Common myeloid progenitor, CD34-positive (primary cell): ENCODE results near the gene NSUN2.

Source experiments
- CTCF ChIA-PET: fragments of 350-600 bp; sonication (Branson Sonifier 250); formaldehyde crosslinking; loops from one replicate; lab custom pipeline; 2021; ENCODE audit warnings: antibody characterized with exemption; lab: Charles Lee
- POLR2A ChIA-PET: fragments of 350-600 bp; sonication (Branson Sonifier 250); formaldehyde crosslinking; loops from one replicate; lab custom pipeline; 2021; ENCODE audit warnings: antibody characterized with exemption; lab: Charles Lee
- DNase-seq, 3 donors: peaks; one replicate each; pipeline versions ENCODE4 v3.0.0 to v3.0.0-alpha.2; 2013
- H3K27ac ChIP-seq, 2 experiments: 1 replicate in 1 of 2; 2 replicates in 1 of 2; pipeline ENCODE4 v1.7.0; 2013; ENCODE audit warnings: inconsistent platforms in 2 of 2, low read length in 2 of 2, mild to moderate bottlenecking in 2 of 2, low read depth in 1 of 2, moderate library complexity in 1 of 2; ENCODE audit not compliant: severe bottlenecking in 2 of 2, insufficient read depth in 1 of 2, poor library complexity in 1 of 2
- H3K27me3 ChIP-seq, 5 experiments: replicated peaks in 2 of 5; 1 replicate in 3 of 5; 2 replicates in 2 of 5; pipeline versions ENCODE4 v1.6.1 to v1.7.0; 2013; ENCODE audit warnings: low read length in 4 of 5, mild to moderate bottlenecking in 2 of 5, moderate library complexity in 2 of 5, inconsistent platforms in 1 of 5; ENCODE audit not compliant: insufficient read depth in 5 of 5, control insufficient read depth in 4 of 5
- H3K36me3 ChIP-seq, 4 experiments: 1 replicate in 2 of 4; 2 replicates in 2 of 4; pipeline versions ENCODE4 v1.6.1 to v1.7.0; 2013; ENCODE audit warnings: low read length in 3 of 4, control low read depth in 1 of 4, mild to moderate bottlenecking in 1 of 4; ENCODE audit not compliant: control insufficient read depth in 4 of 4, insufficient read depth in 4 of 4
- H3K4me1 ChIP-seq, 4 experiments: 1 replicate in 3 of 4; 2 replicates in 1 of 4; pipeline versions ENCODE4 v1.6.1 to v1.7.1; 2013; ENCODE audit warnings: low read length in 3 of 4, mild to moderate bottlenecking in 3 of 4, control low read depth in 1 of 4, inconsistent platforms in 1 of 4, moderate library complexity in 1 of 4; ENCODE audit not compliant: control insufficient read depth in 4 of 4, insufficient read depth in 4 of 4; ENCODE audit errors: control extremely low read depth in 1 of 4
- H3K4me3 ChIP-seq, 7 experiments: 1 replicate in 4 of 7; 2 replicates in 3 of 7; pipeline versions ENCODE4 v1.5.1 to v1.7.0; 2013; ENCODE audit warnings: mild to moderate bottlenecking in 7 of 7, low read length in 6 of 7, moderate library complexity in 6 of 7, inconsistent platforms in 2 of 7, low read depth in 2 of 7, control low read depth in 1 of 7; ENCODE audit not compliant: insufficient read depth in 4 of 7, control insufficient read depth in 1 of 7; ENCODE audit errors: extremely low read depth in 1 of 7
- H3K9me3 ChIP-seq, 5 experiments: 1 replicate in 4 of 5; 2 replicates in 1 of 5; pipeline versions ENCODE4 v1.6.1 to v1.7.1; 2013; ENCODE audit warnings: low read length in 4 of 5, mild to moderate bottlenecking in 2 of 5, inconsistent platforms in 1 of 5, low read depth in 1 of 5, moderate library complexity in 1 of 5; ENCODE audit not compliant: control insufficient read depth in 4 of 5, insufficient read depth in 2 of 5; ENCODE audit errors: control extremely low read depth in 1 of 5
- WGBS: methylation state at CpG from one replicate; pipeline ENCODE4 v1.1.5; 2013; ENCODE audit not compliant: insufficient coverage; 5-methylcytosine and 5-hydroxymethylcytosine counted together

NSUN2 gene

GRCh38 chr5:6634788-6635430 is 2.1 kb upstream of the NSUN2 start:
- WGBS = 88% methylated on average over 5 of the region's 5 CpGs
- H3K27ac ChIP-seq = no peak overlapping the region
- CTCF ChIA-PET = interaction anchor here (1.6 kb wide), 1 partner anchor 111 kb away, joined by 7 read pairs; no protein-coding TSS in a partner anchor
- H3K4me1 ChIP-seq = peaks cover 3 to 25% (median 20%) of the 10 kb centered on the region in 4 experiments
- H3K4me3 ChIP-seq = peak overlapping the region in 1 of 7 experiments; percentile 16
- peaks cover 5 to 16% (median 9%) of the 10 kb centered on the region in 4 experiments for H3K36me3 ChIP-seq
- no peaks in the 10 kb centered on the region for H3K27me3 ChIP-seq
- DNase-seq = no peak
- POLR2A ChIA-PET = no interaction called here
- no peaks in the 10 kb centered on the region for H3K9me3 ChIP-seq

GRCh38 chr5:6634306-6634705 is 1.5 kb upstream of the NSUN2 start:
- peaks cover 10 to 22% (median 13%) of the 10 kb centered on the region in 4 experiments for H3K36me3 ChIP-seq
- H3K4me1 ChIP-seq = peaks cover 3 to 25% (median 20%) of the 10 kb centered on the region in 4 experiments
- CTCF ChIA-PET = interaction anchor here (1.6 kb wide), 1 partner anchor 111 kb away, joined by 7 read pairs; no protein-coding TSS in a partner anchor
- H3K27me3 ChIP-seq = no peaks in the 10 kb centered on the region
- peak; percentile 29 to 68 (median 59) for DNase-seq
- H3K27ac ChIP-seq = no peak overlapping the region
- peak overlapping the region in 5 of 7 experiments; percentile 71 to 96 (median 94) for H3K4me3 ChIP-seq
- POLR2A ChIA-PET = no interaction called here
- WGBS = 22% methylated on average over 4 of the region's 6 CpGs
- H3K9me3 ChIP-seq = no peaks in the 10 kb centered on the region

- CTCF ChIA-PET = interaction anchor here (1.0 to 3.2 kb wide), 6 partner anchors 10 to 116 kb away, joined by 3 to 12 read pairs (median 5); no protein-coding TSS in a partner anchor
- peaks cover 3 to 25% (median 20%) of the 10 kb centered on the region in 4 experiments for H3K4me1 ChIP-seq
- no peaks in the 10 kb centered on the region for H3K27me3 ChIP-seq
- peak overlapping the region in 1 of 2 experiments; percentile 99 for H3K27ac ChIP-seq
- peaks cover 10 to 27% (median 16%) of the 10 kb centered on the region in 4 experiments for H3K36me3 ChIP-seq
- peak overlapping the region; percentile 71 to 96 (median 91) for H3K4me3 ChIP-seq
- WGBS = under 1% methylated on average over 63 of the region's 75 CpGs
- no peak for DNase-seq
- POLR2A ChIA-PET = no interaction called here
- no peaks in the 10 kb centered on the region for H3K9me3 ChIP-seq
Measured at GRCh38 chr5:6633469-6634245, 813 bp upstream of the NSUN2 start.

- Histone ChIP-seq H3K4me3 (peak overlapping the region; percentile 83 to 96 (median 91)), H3K36me3 (peaks cover 13 to 40% (median 21%) of the 10 kb centered on the region in 4 experiments), H3K27ac (peak overlapping the region; percentile 96 to 99), H3K9me3 (no peaks in the 10 kb centered on the region), H3K27me3 (no peaks in the 10 kb centered on the region), H3K4me1 (peaks cover 3 to 25% (median 20%) of the 10 kb centered on the region in 4 experiments)
- WGBS = under 1% methylated on average over 33 of the region's 33 CpGs
- ChIA-PET CTCF (interaction anchor here (1.0 to 3.2 kb wide), 6 partner anchors 9 to 117 kb away, joined by 3 to 12 read pairs (median 5); no protein-coding TSS in a partner anchor), POLR2A (no interaction called here)
- DNase-seq = peak in 2 of 3 donors; percentile 38 to 46
Measured at GRCh38 chr5:6632324-6632887, 438 bp downstream of the NSUN2 start.

- peak overlapping the region in 3 of 7 experiments; percentile 33 to 96 (median 94) for H3K4me3 ChIP-seq
- peaks cover 3 to 25% (median 20%) of the 10 kb centered on the region in 4 experiments for H3K4me1 ChIP-seq
- peaks cover 15 to 44% (median 27%) of the 10 kb centered on the region in 4 experiments for H3K36me3 ChIP-seq
- H3K27me3 ChIP-seq = no peaks in the 10 kb centered on the region
- H3K27ac ChIP-seq = peak overlapping the region in 1 of 2 experiments; percentile 99
- DNase-seq = no peak
- H3K9me3 ChIP-seq = peaks cover 0 to 2% (median 0%) of the 10 kb centered on the region in 5 experiments
- CTCF ChIA-PET = interaction anchor here (0.7 to 3.2 kb wide), 3 partner anchors 114 to 118 kb away, joined by 4 to 12 read pairs (median 7); no protein-coding TSS in a partner anchor
- POLR2A ChIA-PET = no interaction called here
- WGBS = 100% methylated on average over 1 of the region's 4 CpGs
Measured at GRCh38 chr5:6631441-6631840, 1.4 kb downstream of the NSUN2 start.

GRCh38 chr5:6626508-6626907 is 6.3 kb downstream of the NSUN2 start:
- Histone ChIP-seq H3K4me1 (peaks cover 0 to 5% (median 2%) of the 10 kb centered on the region in 4 experiments), H3K36me3 (peaks cover 37 to 87% (median 57%) of the 10 kb centered on the region in 4 experiments), H3K27me3 (no peaks in the 10 kb centered on the region), H3K27ac (no peak overlapping the region), H3K9me3 (peaks cover 7 to 23% (median 16%) of the 10 kb centered on the region in 5 experiments), H3K4me3 (no peak overlapping the region)
- POLR2A ChIA-PET = no interaction called here
- no peak for DNase-seq
- CTCF ChIA-PET = interaction anchor here (1.2 to 2.2 kb wide), 2 partner anchors 118 to 1204 kb away, joined by 3 to 10 read pairs; partner anchors contain the start of gene ICE1
- WGBS = 97% methylated on average over 9 of the region's 10 CpGs
